Medulla oblongata (tissue), 1 donor: ENCODE measurements around the gene FAM83G.

ENCODE experiments used
- DNase-seq: peaks from one replicate; pipeline ENCODE4 v3.0.0-alpha.2; 2015; ENCODE audit errors: extremely low spot score

The FAM83G gene

GRCh38 chr17:18988546-18989173 is 15.9 kb downstream of the FAM83G start:
- DNase-seq = no peak

- DNase-seq = no peak
Measured at GRCh38 chr17:18987862-18988545, 16.6 kb downstream of the FAM83G start.

GRCh38 chr17:18987230-18987610 is 17.3 kb downstream of the FAM83G start:
- DNase-seq = no peak

- no peak for DNase-seq
Measured at GRCh38 chr17:18986541-18987229, 17.9 kb downstream of the FAM83G start.

- DNase-seq = no peak
Measured at GRCh38 chr17:18985475-18985874, 19.1 kb downstream of the FAM83G start.

GRCh38 chr17:18984273-18985114 is 20.1 kb downstream of the FAM83G start:
- DNase-seq = no peak

- no peak for DNase-seq
Measured at GRCh38 chr17:18981642-18982424, 22.7 kb downstream of the FAM83G start.

- DNase-seq = no peak
Measured at GRCh38 chr17:18981335-18981641, 23.3 kb downstream of the FAM83G start.

GRCh38 chr17:18980682-18981334 is 23.8 kb downstream of the FAM83G start:
- DNase-seq = no peak

GRCh38 chr17:18978655-18979054 is 25.9 kb downstream of the FAM83G start:
- DNase-seq = no peak

GRCh38 chr17:18978050-18978449 is 26.5 kb downstream of the FAM83G start:
- DNase-seq = no peak

- DNase-seq = no peak
Measured at GRCh38 chr17:18977646-18978045, 26.9 kb downstream of the FAM83G start.

- DNase-seq = no peak
Measured at GRCh38 chr17:18977021-18977420, 27.5 kb downstream of the FAM83G start.

GRCh38 chr17:18976201-18976600 is 28.4 kb downstream of the FAM83G start:
- no peak for DNase-seq

GRCh38 chr17:18975597-18975996 is 29.0 kb downstream of the FAM83G start:
- no peak for DNase-seq

GRCh38 chr17:18974407-18975149 is 30.0 kb downstream of the FAM83G start:
- no peak for DNase-seq

- no peak for DNase-seq
Measured at GRCh38 chr17:18971801-18972200, 32.8 kb downstream of the FAM83G start.

GRCh38 chr17:18970582-18971480 is 33.7 kb downstream of the FAM83G start:
- no peak for DNase-seq
